ENCODE measurements around the gene SDF2L1. TPM values are rescaled to one million over a fixed set of nuclear protein-coding genes. Genes with fewer than 3 reads are reported as not detected.

The SDF2L1 gene
- total and polyA plus RNA-seq, 9 of the 15 experiments (the other 6 are each of a cell fraction or from before 2014, with no cell fraction given), result 15.1 to 989 (median 124) TPM

GRCh38 chr22:21657360-21658032 lies 15.4 kb downstream of the SDF2L1 start (continued):
- no peak for TF ChIP-seq BRD9 (IDR thresholded peaks at IDR 0.05; ENCODE audit: low read depth, partially characterized antibody)
- TF ChIP-seq POU5F1 (IDR thresholded peaks at IDR 0.05; ENCODE audit: borderline replicate concordance, low read depth, low read length, partially characterized antibody), result peak; percentile 70
- peak; percentile 30; the same call in 1 of the 2 replicates for TF ChIP-seq MAFK (IDR thresholded peaks at IDR 0.05; ENCODE audit: low read length)
- peak; percentile 70 for TF ChIP-seq ZKSCAN1 (IDR thresholded peaks at IDR 0.05; ENCODE audit: low read depth, low read length)
- TF ChIP-seq GTF2F1 (IDR thresholded peaks at IDR 0.05; ENCODE audit: low read depth, low read length), result peak; percentile 89
- no peak for TF ChIP-seq GMEB1 (CRISPR knock-in tag; IDR thresholded peaks at IDR 0.05)
- peak; percentile 52 to 96; a peak in 3 of 4 replicates for TF ChIP-seq TBL1XR1 (IDR thresholded peaks at IDR 0.05; ENCODE audit: low read length in 2 of 2)
- no peak for TF ChIP-seq HBP1 (CRISPR knock-in tag; IDR thresholded peaks at IDR 0.05)
- TF ChIP-seq ATF3 (IDR thresholded peaks at IDR 0.05), result no peak
- TF ChIP-seq ATF3 (CRISPR knock-in tag; conservative IDR thresholded peaks at IDR 0.05), result 0 out of 2 replicates have a peak, but pooled peaks have one; percentile 40
- peak in 1 of 2 experiments; percentile 86; a peak in 2 of 4 replicates for TF ChIP-seq SIN3A (IDR thresholded peaks at IDR 0.05; ENCODE audit: borderline replicate concordance in 2 of 2, control insufficient read depth in 1 of 2, low read depth in 2 of 2, low read length in 2 of 2)
- TF ChIP-seq ZC3H11A (IDR thresholded peaks at IDR 0.05; ENCODE audit: low read depth, low read length), result peak; percentile 44; the same call in 1 of the 2 replicates
